CD4-positive, alpha-beta T cell (primary cell): ENCODE measurements around the gene SMAD6. TPM values are rescaled to one million over a fixed set of nuclear protein-coding genes. Genes with fewer than 3 reads are reported as not detected.

Experiments
- ATAC-seq: fragments of 200-7000 bp; cut with Tn5 transposase; one replicate; pipeline ENCODE4 v1.10.0; 2022; ENCODE audit warnings: mild to moderate bottlenecking; ENCODE audit not compliant: poor library complexity
- CTCF ChIA-PET: fragments of 350-600 bp; sonication (Branson Sonifier 250); formaldehyde crosslinking; loops from one replicate; lab custom pipeline; 2021; ENCODE audit warnings: antibody characterized with exemption, inconsistent platforms; lab: Charles Lee
- POLR2A ChIA-PET: fragments of 350-600 bp; sonication (Branson Sonifier 250); formaldehyde crosslinking; loops from one replicate; lab custom pipeline; 2021; ENCODE audit warnings: antibody characterized with exemption, inconsistent platforms; lab: Charles Lee
- DNase-seq, 14 experiments: peaks; one replicate each; pipeline ENCODE4 v3.0.0-alpha.2; 2013 to 2020; ENCODE audit warnings: mixed read lengths in 2 of 14
- H3K27ac ChIP-seq, 2 donors: one replicate each; pipeline versions ENCODE4 v1.5.1 to v1.7.0; 2013; ENCODE audit warnings: low read length in 2 of 2, low read depth in 1 of 2, mild to moderate bottlenecking in 1 of 2
- H3K27me3 ChIP-seq, 2 experiments: 1 replicate in 1 of 2; 2 replicates in 1 of 2; pipeline versions ENCODE4 v1.6.1 to v1.7.0; 2013; ENCODE audit warnings: low read length in 2 of 2, control low read depth in 1 of 2, mild to moderate bottlenecking in 1 of 2, moderate library complexity in 1 of 2; ENCODE audit not compliant: insufficient read depth in 2 of 2, control insufficient read depth in 1 of 2
- H3K36me3 ChIP-seq: one replicate; pipeline ENCODE4 v1.6.1; 2013; ENCODE audit warnings: low read length, control low read depth; ENCODE audit not compliant: insufficient read depth
- H3K4me1 ChIP-seq: one replicate; pipeline ENCODE4 v1.6.1; 2013; ENCODE audit warnings: low read length, control low read depth; ENCODE audit not compliant: insufficient read depth
- H3K4me3 ChIP-seq: one replicate; pipeline ENCODE4 v1.5.1; 2013; ENCODE audit warnings: mild to moderate bottlenecking, low read length, moderate library complexity
- H3K9me3 ChIP-seq, 2 experiments: 1 replicate in 1 of 2; 2 replicates in 1 of 2; pipeline versions ENCODE4 v1.6.1 to v1.7.0; 2013; ENCODE audit warnings: low read length in 2 of 2, mild to moderate bottlenecking in 2 of 2, control low read depth in 1 of 2, moderate library complexity in 1 of 2; ENCODE audit not compliant: control insufficient read depth in 1 of 2, insufficient read depth in 1 of 2
- H3K27ac Mint-ChIP-seq: one replicate; pipeline ENCODE4 v1.8.0; 2020; ENCODE audit warnings: mixed read lengths
- H3K27me3 Mint-ChIP-seq: one replicate; pipeline ENCODE4 v1.8.0; 2021; ENCODE audit warnings: mixed read lengths
- H3K36me3 Mint-ChIP-seq: one replicate; pipeline ENCODE4 v1.8.0; 2021; ENCODE audit warnings: low read depth, mixed read lengths
- H3K4me1 Mint-ChIP-seq: one replicate; pipeline ENCODE4 v1.8.0; 2021; ENCODE audit warnings: low read depth, mixed read lengths
- H3K4me3 Mint-ChIP-seq: one replicate; pipeline ENCODE4 v1.8.0; 2020; ENCODE audit warnings: mild to moderate bottlenecking, mixed read lengths
- H3K9me3 Mint-ChIP-seq: one replicate; pipeline ENCODE4 v1.8.0; 2020; ENCODE audit warnings: mixed read lengths
- intact Hi-C, 2 experiments: fragments of 100-400 bp; cut with DNase I in 1 of 2; cut with micrococcal nuclease in 1 of 2; formaldehyde crosslinking; loops; one replicate each; pipeline versions ENCODE4 v1.15.1 to v1.9.0; 2023 to 2025; cut with DNase I, micrococcal nuclease
- total RNA-seq, 174 experiments: library from RNA in 2 of 174; stranded (reverse) in 2 of 174; gene quantifications; one replicate each; pipeline ENCODE4 v1.2.3 and lab custom pipeline; 2021 to 2026
- TF ChIP-seq, protein P1 (sequence below): fragments of 200-600 bp; IDR thresholded peaks from one replicate; pipeline ENCODE4 v1.8.0; 2022; ENCODE audit warnings: antibody characterized with exemption, mild to moderate bottlenecking

Gene SMAD6
- total RNA-seq, 2 experiments from 2014 or later: 0.59 to 0.69 TPM

DNA sequence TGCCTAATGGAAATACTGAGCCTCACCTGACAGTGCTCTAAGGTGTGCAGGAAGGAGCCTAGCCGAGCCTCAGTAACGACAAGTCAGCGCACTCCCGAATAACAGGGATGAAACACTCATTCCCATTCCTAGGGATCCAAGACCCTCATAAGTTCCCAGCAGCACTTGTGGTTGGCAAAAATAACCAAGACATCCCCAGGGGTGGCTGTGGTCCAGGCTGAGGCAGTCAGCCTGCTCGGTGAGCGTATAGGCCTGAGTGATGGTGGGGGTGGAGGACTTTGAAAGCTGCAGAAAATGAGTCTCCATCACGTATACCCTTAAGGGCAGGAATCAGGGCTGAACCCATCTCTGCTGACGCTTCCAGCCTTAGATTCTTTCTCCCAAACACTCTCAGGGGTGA, 120.1 kb downstream of the SMAD6 start:
- TF ChIP-seq, protein P1, sequence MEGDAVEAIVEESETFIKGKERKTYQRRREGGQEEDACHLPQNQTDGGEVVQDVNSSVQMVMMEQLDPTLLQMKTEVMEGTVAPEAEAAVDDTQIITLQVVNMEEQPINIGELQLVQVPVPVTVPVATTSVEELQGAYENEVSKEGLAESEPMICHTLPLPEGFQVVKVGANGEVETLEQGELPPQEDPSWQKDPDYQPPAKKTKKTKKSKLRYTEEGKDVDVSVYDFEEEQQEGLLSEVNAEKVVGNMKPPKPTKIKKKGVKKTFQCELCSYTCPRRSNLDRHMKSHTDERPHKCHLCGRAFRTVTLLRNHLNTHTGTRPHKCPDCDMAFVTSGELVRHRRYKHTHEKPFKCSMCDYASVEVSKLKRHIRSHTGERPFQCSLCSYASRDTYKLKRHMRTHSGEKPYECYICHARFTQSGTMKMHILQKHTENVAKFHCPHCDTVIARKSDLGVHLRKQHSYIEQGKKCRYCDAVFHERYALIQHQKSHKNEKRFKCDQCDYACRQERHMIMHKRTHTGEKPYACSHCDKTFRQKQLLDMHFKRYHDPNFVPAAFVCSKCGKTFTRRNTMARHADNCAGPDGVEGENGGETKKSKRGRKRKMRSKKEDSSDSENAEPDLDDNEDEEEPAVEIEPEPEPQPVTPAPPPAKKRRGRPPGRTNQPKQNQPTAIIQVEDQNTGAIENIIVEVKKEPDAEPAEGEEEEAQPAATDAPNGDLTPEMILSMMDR: no peak
- peaks cover 0 to 4% of the 10 kb centered on the region in 2 experiments for H3K9me3 ChIP-seq
- no peaks in the 10 kb centered on the region for H3K9me3 Mint-ChIP-seq

DNA sequence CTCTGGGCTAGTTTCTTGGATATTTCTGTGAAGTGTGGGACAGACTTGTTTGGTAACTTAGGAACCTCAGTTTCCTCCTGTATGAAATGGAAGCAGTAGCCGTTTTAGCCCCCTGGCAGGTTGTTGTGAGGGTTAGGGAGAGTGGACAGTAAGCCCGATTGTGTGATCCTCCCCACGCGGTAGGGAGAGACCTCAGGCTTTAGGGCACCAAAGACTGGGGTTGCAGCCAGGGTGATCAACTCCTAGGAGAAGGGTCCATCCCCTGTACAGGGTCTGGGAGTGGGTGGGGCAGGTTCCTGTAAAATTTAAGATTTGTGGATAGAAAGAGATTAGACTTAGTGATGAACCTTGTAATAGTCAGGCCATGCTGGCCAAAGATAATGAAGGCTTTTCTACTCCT, 120.5 kb downstream of the SMAD6 start:
- ChIA-PET CTCF (no interaction called here), POLR2A (no interaction called here)
- ATAC-seq (no peak), DNase-seq (no peak)
- intact Hi-C loops: no loop called here
- Mint-ChIP-seq H3K27ac (no peak overlapping the region), H3K9me3 (no peaks in the 10 kb centered on the region), H3K27me3 (no peaks in the 10 kb centered on the region), H3K4me3 (no peak overlapping the region), H3K36me3 (no peaks in the 10 kb centered on the region), H3K4me1 (no peaks in the 10 kb centered on the region)
- no peak overlapping the region for H3K4me3 ChIP-seq
- H3K36me3 ChIP-seq: no peaks in the 10 kb centered on the region
- H3K9me3 ChIP-seq: peaks cover 0 to 4% of the 10 kb centered on the region in 2 experiments
- no peaks in the 10 kb centered on the region for H3K4me1 ChIP-seq
- H3K27me3 ChIP-seq: no peaks in the 10 kb centered on the region
- TF ChIP-seq, protein P1: no peak
- H3K27ac ChIP-seq: no peak overlapping the region

More for the DNA sequence above, 120.1 kb downstream of the SMAD6 start:
- no peak overlapping the region for H3K27ac Mint-ChIP-seq
- intact Hi-C loops: no loop called here
- DNase-seq (no peak), ATAC-seq (no peak)
- ChIA-PET POLR2A (no interaction called here), CTCF (no interaction called here)
- no peaks in the 10 kb centered on the region for H3K27me3 Mint-ChIP-seq
- Histone ChIP-seq H3K4me1 (no peaks in the 10 kb centered on the region), H3K27ac (no peak overlapping the region), H3K27me3 (no peaks in the 10 kb centered on the region), H3K4me3 (no peak overlapping the region), H3K36me3 (no peaks in the 10 kb centered on the region)
- H3K36me3 Mint-ChIP-seq: no peaks in the 10 kb centered on the region
- H3K4me3 Mint-ChIP-seq: no peak overlapping the region
- H3K4me1 Mint-ChIP-seq: no peaks in the 10 kb centered on the region

DNA sequence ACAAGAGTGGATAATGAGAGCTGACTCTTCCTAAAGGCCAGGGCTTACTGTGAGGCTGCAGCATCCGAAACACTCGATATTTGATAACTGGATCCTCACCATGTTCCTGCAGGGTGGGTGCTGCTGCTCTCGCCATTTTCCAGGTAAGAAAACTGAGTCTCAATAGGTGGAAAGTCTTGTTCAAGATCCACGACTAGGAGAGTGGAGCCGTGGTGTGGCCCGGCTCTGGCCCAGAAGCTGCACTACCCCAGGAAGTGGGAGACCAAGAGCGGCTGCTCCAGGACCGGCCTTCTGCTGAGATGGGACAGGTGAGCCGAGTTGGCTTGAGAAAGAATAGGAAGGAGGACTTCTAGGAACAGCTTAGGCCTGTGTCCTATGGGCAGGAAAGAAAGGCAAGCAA, 121.6 kb downstream of the SMAD6 start:
- Mint-ChIP-seq H3K27me3 (no peaks in the 10 kb centered on the region), H3K36me3 (no peaks in the 10 kb centered on the region), H3K4me3 (no peak overlapping the region), H3K9me3 (no peaks in the 10 kb centered on the region), H3K4me1 (no peaks in the 10 kb centered on the region), H3K27ac (no peak overlapping the region)
- H3K36me3 ChIP-seq: no peaks in the 10 kb centered on the region
- peaks cover 0 to 4% of the 10 kb centered on the region in 2 experiments for H3K9me3 ChIP-seq
- H3K27me3 ChIP-seq: no peaks in the 10 kb centered on the region
- DNase-seq: no peak
- H3K4me1 ChIP-seq: no peaks in the 10 kb centered on the region
- H3K27ac ChIP-seq: no peak overlapping the region
- no peak overlapping the region for H3K4me3 ChIP-seq
- CTCF ChIA-PET: no interaction called here
- TF ChIP-seq, protein P1: no peak
- intact Hi-C loops: no loop called here
- POLR2A ChIA-PET: no interaction called here
- ATAC-seq: no peak
